WERI-Rb-1 (cell line): ENCODE results near the gene HAUS6.

Experiments used
- DNase-seq: peaks from one replicate; pipeline ENCODE4 v3.0.0-alpha.2; 2020
- H3K27ac ChIP-seq: fragments of 250-450 bp; sonication (Bioruptor Pico); 2 replicates; pipeline ENCODE4 v1.5.1; 2020; ENCODE audit warnings: mild to moderate bottlenecking, moderate library complexity
- H3K27me3 ChIP-seq: fragments of 250-450 bp; sonication (Bioruptor Pico); 2 replicates; pipeline ENCODE4 v1.5.1; 2021; ENCODE audit warnings: mild to moderate bottlenecking, low read depth, moderate library complexity; ENCODE audit not compliant: insufficient read depth, severe bottlenecking
- H3K36me3 ChIP-seq: fragments of 250-450 bp; sonication (Bioruptor Pico); 2 replicates; pipeline ENCODE4 v1.5.1; 2020; ENCODE audit warnings: mild to moderate bottlenecking, moderate library complexity
- H3K4me3 ChIP-seq: 2 replicates; pipeline ENCODE4 v1.5.1; 2011; ENCODE audit warnings: low read depth, mild to moderate bottlenecking, control low read depth, low read length
- H3K9me3 ChIP-seq: fragments of 250-450 bp; sonication (Bioruptor Pico); 2 replicates; pipeline ENCODE4 v1.5.1; 2021; ENCODE audit warnings: mild to moderate bottlenecking, moderate library complexity; ENCODE audit not compliant: severe bottlenecking
- TF ChIP-seq, protein P1 (sequence below): IDR thresholded peaks from 2 replicates; pipeline ENCODE4 v1.5.1; 2011; ENCODE audit warnings: low read depth, mild to moderate bottlenecking, control low read depth, inconsistent platforms, low read length

Gene HAUS6

GRCh38 chr9:19145881-19146280 lies 43.2 kb upstream of the HAUS6 start:
- Histone ChIP-seq H3K27me3 (no peaks in the 10 kb centered on the region), H3K4me3 (no peak overlapping the region), H3K27ac (no peak overlapping the region), H3K36me3 (no peaks in the 10 kb centered on the region), H3K9me3 (no peaks in the 10 kb centered on the region)
- TF ChIP-seq, protein P1, sequence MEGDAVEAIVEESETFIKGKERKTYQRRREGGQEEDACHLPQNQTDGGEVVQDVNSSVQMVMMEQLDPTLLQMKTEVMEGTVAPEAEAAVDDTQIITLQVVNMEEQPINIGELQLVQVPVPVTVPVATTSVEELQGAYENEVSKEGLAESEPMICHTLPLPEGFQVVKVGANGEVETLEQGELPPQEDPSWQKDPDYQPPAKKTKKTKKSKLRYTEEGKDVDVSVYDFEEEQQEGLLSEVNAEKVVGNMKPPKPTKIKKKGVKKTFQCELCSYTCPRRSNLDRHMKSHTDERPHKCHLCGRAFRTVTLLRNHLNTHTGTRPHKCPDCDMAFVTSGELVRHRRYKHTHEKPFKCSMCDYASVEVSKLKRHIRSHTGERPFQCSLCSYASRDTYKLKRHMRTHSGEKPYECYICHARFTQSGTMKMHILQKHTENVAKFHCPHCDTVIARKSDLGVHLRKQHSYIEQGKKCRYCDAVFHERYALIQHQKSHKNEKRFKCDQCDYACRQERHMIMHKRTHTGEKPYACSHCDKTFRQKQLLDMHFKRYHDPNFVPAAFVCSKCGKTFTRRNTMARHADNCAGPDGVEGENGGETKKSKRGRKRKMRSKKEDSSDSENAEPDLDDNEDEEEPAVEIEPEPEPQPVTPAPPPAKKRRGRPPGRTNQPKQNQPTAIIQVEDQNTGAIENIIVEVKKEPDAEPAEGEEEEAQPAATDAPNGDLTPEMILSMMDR = no peak
- no peak for DNase-seq

- Histone ChIP-seq H3K27me3 (no peaks in the 10 kb centered on the region), H3K36me3 (no peaks in the 10 kb centered on the region), H3K9me3 (no peaks in the 10 kb centered on the region), H3K27ac (no peak overlapping the region), H3K4me3 (no peak overlapping the region)
- TF ChIP-seq, protein P1 = no peak
- DNase-seq = no peak
Measured at GRCh38 chr9:19140259-19140658, 37.6 kb upstream of the HAUS6 start.

- TF ChIP-seq, protein P1 = no peak
- DNase-seq = no peak
- H3K27me3 ChIP-seq = no peaks in the 10 kb centered on the region
- H3K36me3 ChIP-seq = no peaks in the 10 kb centered on the region
- H3K4me3 ChIP-seq = no peak overlapping the region
- no peaks in the 10 kb centered on the region for H3K9me3 ChIP-seq
- no peak overlapping the region for H3K27ac ChIP-seq
Measured at GRCh38 chr9:19138084-19138483, 35.4 kb upstream of the HAUS6 start.

DNA sequence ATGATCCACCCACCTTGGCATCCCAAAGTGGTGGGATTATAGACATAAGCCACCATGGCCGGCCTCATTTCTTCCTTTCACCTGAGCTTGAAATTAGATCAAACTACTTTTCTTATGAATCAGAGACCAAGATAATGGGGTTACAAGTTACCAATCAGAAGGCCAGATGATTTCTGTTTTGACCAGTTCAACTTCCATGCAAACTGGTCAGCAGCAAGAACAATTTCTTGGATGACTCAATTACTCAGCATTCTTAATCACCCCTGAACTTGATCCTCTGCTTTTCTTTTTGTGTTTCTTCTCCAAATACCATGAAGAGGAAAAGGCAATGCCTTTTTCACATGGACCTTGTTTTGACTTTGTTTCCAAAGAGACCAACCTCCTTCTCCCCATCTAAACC lies 34.6 kb upstream of the HAUS6 start:
- no peaks in the 10 kb centered on the region for H3K27me3 ChIP-seq
- TF ChIP-seq, protein P1 = no peak
- no peaks in the 10 kb centered on the region for H3K9me3 ChIP-seq
- H3K36me3 ChIP-seq = no peaks in the 10 kb centered on the region
- no peak for DNase-seq
- H3K4me3 ChIP-seq = no peak overlapping the region
- no peak overlapping the region for H3K27ac ChIP-seq

GRCh38 chr9:19136129-19136528 lies 33.4 kb upstream of the HAUS6 start:
- Histone ChIP-seq H3K4me3 (no peak overlapping the region), H3K27ac (no peak overlapping the region), H3K27me3 (no peaks in the 10 kb centered on the region), H3K36me3 (no peaks in the 10 kb centered on the region), H3K9me3 (no peaks in the 10 kb centered on the region)
- TF ChIP-seq, protein P1 = no peak
- DNase-seq = no peak

DNA sequence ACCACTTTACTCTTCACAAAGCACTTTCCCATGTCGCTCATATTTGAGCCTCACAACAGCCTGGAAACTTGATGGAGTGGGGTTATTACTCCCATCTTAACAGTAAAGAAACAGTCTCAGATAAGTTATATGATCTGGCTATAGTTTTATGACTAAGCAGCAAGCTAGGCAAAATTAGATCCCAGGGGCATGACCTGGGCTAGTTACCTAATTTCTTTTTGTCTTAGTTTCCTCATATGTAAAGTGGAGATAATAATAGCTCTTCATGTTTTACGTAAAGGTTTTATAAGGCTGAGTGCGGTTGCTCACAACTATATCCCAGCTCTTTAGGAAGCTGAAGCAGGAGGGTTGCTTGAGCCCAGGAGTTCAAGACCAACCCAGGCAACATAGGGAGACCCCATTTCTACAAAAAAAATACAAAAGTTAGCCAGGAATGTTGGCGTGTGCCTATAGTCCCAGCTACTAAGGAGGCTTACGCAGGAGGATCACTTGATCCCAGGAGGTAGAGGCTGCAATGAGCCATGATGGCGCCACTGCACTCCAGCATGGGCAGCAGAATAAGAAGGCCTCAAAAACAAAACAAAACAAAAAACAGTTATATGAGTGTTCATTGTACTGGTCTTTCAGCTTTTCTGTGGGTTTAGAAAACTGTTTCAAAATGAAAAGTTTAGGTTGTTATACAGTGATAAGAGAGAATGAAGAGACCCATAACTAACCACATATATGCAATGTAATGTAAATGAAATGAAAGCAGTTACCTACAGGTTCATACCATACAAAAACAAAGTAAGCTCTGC lies 31.0 kb upstream of the HAUS6 start:
- TF ChIP-seq, protein P1 = no peak
- no peak for DNase-seq
- no peaks in the 10 kb centered on the region for H3K27me3 ChIP-seq
- H3K27ac ChIP-seq = no peak overlapping the region
- H3K4me3 ChIP-seq = no peak overlapping the region
- no peaks in the 10 kb centered on the region for H3K9me3 ChIP-seq
- H3K36me3 ChIP-seq = no peaks in the 10 kb centered on the region
